PC-3 (cell line): ENCODE results near the gene PGM2L1. TPM values are rescaled to one million over a fixed set of nuclear protein-coding genes. Genes with fewer than 3 reads are reported as not detected.

Source experiments
- ATAC-seq: fragments of 200-7000 bp; cut with Tn5 transposase; 2 replicates; pipeline ENCODE4 v1.9.1; 2020; ENCODE audit warnings: mild to moderate bottlenecking, moderate library complexity
- BruUV-seq: library from RNA; stranded (reverse); fragments of 400-500 nt; replicated peaks from 2 replicates; lab custom pipeline; 2021; lab: Mats Ljungman, UMichigan
- CTCF ChIA-PET: fragments of 300-600 bp; sonication (Branson Sonifier 250); formaldehyde crosslinking; loops from one replicate; lab custom pipeline; 2022; ENCODE audit warnings: antibody characterized with exemption; lab: Charles Lee
- POLR2A ChIA-PET: fragments of 300-600 bp; sonication (Branson Sonifier 250); formaldehyde crosslinking; loops from one replicate; lab custom pipeline; 2022; ENCODE audit warnings: antibody characterized with exemption; ENCODE audit not compliant: unreplicated experiment; lab: Charles Lee
- DNase-seq: peaks from one replicate; pipeline ENCODE4 v3.0.0-alpha.2; 2015
- H2AFZ ChIP-seq: fragments of 300-600 bp; sonication (generic); 2 replicates; pipeline ENCODE4 v1.6.0; 2016; ENCODE audit warnings: antibody characterized with exemption, low read length
- H3F3A ChIP-seq: fragments of 300-600 bp; sonication (generic); one replicate; pipeline ENCODE4 v1.6.0; 2017; ENCODE audit warnings: antibody characterized with exemption, low read length, control low read depth, mild to moderate bottlenecking; ENCODE audit not compliant: unreplicated experiment
- H3K27ac ChIP-seq: fragments of 300-600 bp; sonication (generic); 2 replicates; pipeline ENCODE4 v1.5.1; 2016; ENCODE audit warnings: mild to moderate bottlenecking, low read length
- H3K27me3 ChIP-seq: fragments of 300-600 bp; sonication (generic); 2 replicates; pipeline ENCODE4 v1.6.1; 2016; ENCODE audit warnings: low read length, mixed read lengths
- H3K36me3 ChIP-seq: fragments of 300-600 bp; sonication (generic); 2 replicates; pipeline ENCODE4 v1.6.1; 2016; ENCODE audit warnings: low read depth, mixed run types, low read length, mixed read lengths
- H3K4me1 ChIP-seq: fragments of 300-600 bp; sonication (generic); 2 replicates; pipeline ENCODE4 v1.5.1; 2016; ENCODE audit warnings: low read length; ENCODE audit not compliant: insufficient read depth
- H3K4me2 ChIP-seq: fragments of 300-600 bp; sonication (generic); 2 replicates; pipeline ENCODE4 v1.6.0; 2016; ENCODE audit warnings: low read length
- H3K4me3 ChIP-seq: fragments of 300-600 bp; sonication (generic); 2 replicates; pipeline ENCODE4 v1.5.1; 2016; ENCODE audit warnings: mild to moderate bottlenecking, low read length, mixed read lengths
- H3K79me2 ChIP-seq: fragments of 300-600 bp; sonication (generic); 2 replicates; pipeline ENCODE4 v1.6.1; 2017; ENCODE audit warnings: low read length, mixed read lengths
- H3K9ac ChIP-seq: fragments of 300-600 bp; sonication (generic); 2 replicates; pipeline ENCODE4 v1.6.0; 2016; ENCODE audit warnings: mild to moderate bottlenecking, low read length
- H3K9me2 ChIP-seq: fragments of 300-600 bp; sonication (generic); replicated peaks from 2 replicates; pipeline ENCODE4 v1.6.1; 2016; ENCODE audit warnings: mixed run types, low read length, mixed read lengths
- H3K9me3 ChIP-seq: fragments of 300-600 bp; sonication (generic); 2 replicates; pipeline ENCODE4 v1.6.1; 2016; ENCODE audit warnings: low read length, mixed read lengths
- H4K20me1 ChIP-seq: fragments of 300-600 bp; sonication (generic); 2 replicates; pipeline ENCODE4 v1.6.1; 2016; ENCODE audit warnings: low read length, mixed read lengths
- CTCF ChIP-seq: fragments of 300-600 bp; sonication (generic); conservative IDR thresholded peaks from 2 replicates; pipeline ENCODE4 v1.5.1; 2017; ENCODE audit warnings: antibody characterized with exemption, low read depth, mild to moderate bottlenecking, low read length
- EZH2 ChIP-seq: fragments of 300-600 bp; sonication (generic); IDR thresholded peaks from one replicate; pipeline ENCODE4 v1.6.1; 2017; ENCODE audit warnings: antibody characterized with exemption, mild to moderate bottlenecking, low read length; ENCODE audit not compliant: unreplicated experiment
- EZH2phosphoT487 ChIP-seq: fragments of 300-600 bp; sonication (generic); IDR thresholded peaks from 2 replicates; pipeline ENCODE4 v1.6.1; 2018; ENCODE audit warnings: mild to moderate bottlenecking, antibody characterized with exemption, low read length, borderline replicate concordance
- intact Hi-C: fragments of 100-400 bp; cut with micrococcal nuclease; formaldehyde crosslinking; loops from 2 replicates; pipeline ENCODE4 v1.9.0; 2023
- total RNA-seq: library from RNA; depleted of rRNA; stranded (reverse); fragments of >200 nt; gene quantifications from 2 replicates; pipeline ENCODE4 v1.2.3, GENCODE V29; 2014

Gene PGM2L1
- total RNA-seq, 1 experiment from 2014 or later: 1.9 TPM

GRCh38 chr11:74319139-74319816, 79.0 kb downstream of the PGM2L1 start:
- Histone ChIP-seq H3K36me3 (peaks cover 7% of the 10 kb centered on the region; the same call in 1 of the 2 replicates), H3K9me2 (no peaks in the 10 kb centered on the region), H3K4me2 (peak overlapping the region; percentile 44), H3K79me2 (no peaks in the 10 kb centered on the region), H2AFZ (0 out of 2 replicates have a peak overlapping the region, but pooled peaks have one; percentile 14), H3F3A (no peaks in the 10 kb centered on the region), H3K9me3 (peaks cover 14% of the 10 kb centered on the region), H3K9ac (peak overlapping the region; percentile 64), H3K4me3 (no peak overlapping the region), H3K27ac (peak overlapping the region; percentile 86), H3K4me1 (peaks cover 33% of the 10 kb centered on the region), H3K27me3 (no peaks in the 10 kb centered on the region), H4K20me1 (no peaks in the 10 kb centered on the region)
- no TSS peak for BruUV-seq
- intact Hi-C loops: loop anchor here (2.0 to 5.0 kb wide), 3 partner anchors 42 to 124 kb away; no protein-coding TSS in a partner anchor
- TF ChIP-seq EZH2phosphoT487: no peak
- no peak for TF ChIP-seq EZH2
- TF ChIP-seq CTCF: no peak
- CTCF ChIA-PET: interaction anchor here (0.6 to 0.7 kb wide), 4 partner anchors 61 to 125 kb away, joined by 3 to 5 read pairs (median 3); no protein-coding TSS in a partner anchor
- POLR2A ChIA-PET: interaction anchor here (0.6 kb wide), 1 partner anchor 943 kb away, joined by 4 read pairs; the partner anchor contains the start of gene RELT
- ATAC-seq (peak; percentile 87), DNase-seq (peak; percentile 98)

DNA sequence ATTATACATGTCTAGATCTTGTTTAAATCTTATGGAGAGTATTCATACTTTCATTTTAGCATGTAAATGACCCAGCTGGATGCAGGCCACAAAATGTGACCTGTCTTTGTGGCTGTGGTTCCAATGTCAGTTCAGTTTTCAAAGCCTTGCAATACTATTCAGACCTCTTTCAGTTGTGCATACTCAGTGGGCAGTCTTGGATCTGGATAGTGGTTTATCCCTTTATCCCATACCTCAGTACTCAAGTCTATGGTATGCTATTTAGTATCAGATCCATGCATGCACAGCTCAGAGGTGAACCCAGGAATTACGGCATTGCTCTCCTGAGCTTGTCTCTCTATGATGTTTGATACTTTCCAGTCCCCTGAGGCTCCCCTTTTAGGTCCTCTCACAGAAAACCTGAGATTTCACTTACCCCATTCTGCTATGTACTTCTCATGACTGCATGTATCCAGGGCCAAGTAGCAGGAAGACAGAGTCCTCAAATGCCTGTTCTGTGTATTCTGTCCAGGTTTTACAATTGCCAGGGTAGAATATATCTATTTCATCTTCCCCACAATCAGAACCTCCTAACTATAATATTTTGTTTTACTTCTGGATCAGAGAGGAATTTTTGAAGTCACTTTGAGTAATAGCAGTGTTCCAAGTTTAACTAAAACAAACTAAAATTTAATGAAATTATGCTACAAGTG, 79.8 kb downstream of the PGM2L1 start:
- POLR2A ChIA-PET: interaction anchor here (0.6 kb wide), 1 partner anchor 942 kb away, joined by 4 read pairs; the partner anchor contains the start of gene RELT
- BruUV-seq: no TSS peak

More for the DNA sequence above, 79.8 kb downstream of the PGM2L1 start:
- H3F3A ChIP-seq: no peaks in the 10 kb centered on the region
- peak overlapping the region; percentile 86 for H3K27ac ChIP-seq
- TF ChIP-seq EZH2 (no peak), EZH2phosphoT487 (no peak), CTCF (no peak)
- H4K20me1 ChIP-seq: no peaks in the 10 kb centered on the region
- H2AFZ ChIP-seq: 0 out of 2 replicates have a peak overlapping the region, but pooled peaks have one; percentile 14
- no peaks in the 10 kb centered on the region for H3K79me2 ChIP-seq
- intact Hi-C loops: loop anchor here (2.0 to 5.0 kb wide), 3 partner anchors 41 to 124 kb away; no protein-coding TSS in a partner anchor
- CTCF ChIA-PET: interaction anchor here (0.6 to 0.7 kb wide), 4 partner anchors 60 to 126 kb away, joined by 3 to 5 read pairs (median 3); no protein-coding TSS in a partner anchor
- ATAC-seq (no peak), DNase-seq (peak; percentile 37)
- no peak overlapping the region for H3K4me3 ChIP-seq
- no peaks in the 10 kb centered on the region for H3K27me3 ChIP-seq
- H3K4me2 ChIP-seq: peak overlapping the region; percentile 44
- peak overlapping the region; percentile 64 for H3K9ac ChIP-seq
- H3K9me2 ChIP-seq: no peaks in the 10 kb centered on the region
- peaks cover 7% of the 10 kb centered on the region; the same call in 1 of the 2 replicates for H3K36me3 ChIP-seq
- peaks cover 33% of the 10 kb centered on the region for H3K4me1 ChIP-seq
- peaks cover 14% of the 10 kb centered on the region for H3K9me3 ChIP-seq
